Neuronal stem cell (in vitro differentiated cells): ENCODE results near the gene PBXIP1.
"Not testable (repeated sequence)": the region's sequence is repeated elsewhere in the genome, so short reads cannot be mapped to it uniquely, and the experiment has no call there.

Experiments
- DNase-seq: peaks from one replicate; pipeline ENCODE4 v3.0.0-alpha.2; 2013; ENCODE audit warnings: low spot score
- H2AFZ ChIP-seq: one replicate; pipeline ENCODE4 v1.6.1; 2013; ENCODE audit warnings: mild to moderate bottlenecking, low read length, inconsistent platforms
- H2AK5ac ChIP-seq: 2 replicates; pipeline ENCODE4 v1.6.1; 2013; ENCODE audit warnings: low read depth, mild to moderate bottlenecking, inconsistent platforms, low read length, moderate library complexity, mixed read lengths
- H2BK120ac ChIP-seq: 2 replicates; pipeline ENCODE4 v1.6.1; 2013; ENCODE audit warnings: low read depth, mild to moderate bottlenecking, inconsistent platforms, low read length, moderate library complexity, mixed read lengths
- H2BK12ac ChIP-seq: one replicate; pipeline ENCODE4 v1.6.1; 2013; ENCODE audit warnings: low read length, inconsistent platforms
- H2BK15ac ChIP-seq: 2 replicates; pipeline ENCODE4 v1.6.1; 2013; ENCODE audit warnings: mild to moderate bottlenecking, low read length, inconsistent platforms, mixed read lengths
- H2BK5ac ChIP-seq: one replicate; pipeline ENCODE4 v1.6.1; 2013; ENCODE audit warnings: inconsistent platforms, mild to moderate bottlenecking, low read length, moderate library complexity
- H3K14ac ChIP-seq: one replicate; pipeline ENCODE4 v1.6.1; 2013; ENCODE audit warnings: low read length, inconsistent platforms
- H3K18ac ChIP-seq: 2 replicates; pipeline ENCODE4 v1.6.1; 2013; ENCODE audit warnings: low read length, inconsistent platforms
- H3K23ac ChIP-seq: 2 replicates; pipeline ENCODE4 v1.6.1; 2013; ENCODE audit warnings: low read depth, mild to moderate bottlenecking, mixed read lengths, low read length, inconsistent platforms; ENCODE audit not compliant: poor library complexity
- H3K27ac ChIP-seq: replicated peaks from 3 replicates; pipeline ENCODE4 v1.5.1; 2013; ENCODE audit warnings: low read length, inconsistent platforms
- H3K27me3 ChIP-seq, 3 experiments: 2 replicates each; pipeline ENCODE4 v1.6.1; 2013; ENCODE audit warnings: low read length in 3 of 3, mild to moderate bottlenecking in 2 of 3, inconsistent platforms in 1 of 3, low read depth in 1 of 3, mixed read lengths in 1 of 3, moderate library complexity in 1 of 3; ENCODE audit not compliant: control insufficient read depth in 3 of 3, insufficient read depth in 3 of 3
- H3K36me3 ChIP-seq, 2 donors: replicated peaks in 1 of 2; 2 replicates each; pipeline ENCODE4 v1.6.1; 2013; ENCODE audit warnings: low read length in 2 of 2; ENCODE audit not compliant: control insufficient read depth in 2 of 2, insufficient read depth in 2 of 2
- H3K4ac ChIP-seq: 2 replicates; pipeline ENCODE4 v1.6.1; 2013; ENCODE audit warnings: inconsistent platforms, mild to moderate bottlenecking, low read length, moderate library complexity
- H3K4me1 ChIP-seq, 2 donors: 1 replicate in 1 of 2; 2 replicates in 1 of 2; pipeline ENCODE4 v1.6.1; 2013; ENCODE audit warnings: low read length in 2 of 2, low read depth in 1 of 2; ENCODE audit not compliant: control insufficient read depth in 2 of 2, insufficient read depth in 1 of 2
- H3K4me2 ChIP-seq: one replicate; pipeline ENCODE4 v1.6.1; 2013; ENCODE audit warnings: mild to moderate bottlenecking, low read length, inconsistent platforms; ENCODE audit not compliant: insufficient read depth, poor library complexity, severe bottlenecking
- H3K4me3 ChIP-seq, 2 donors: 2 replicates each; pipeline ENCODE4 v1.5.1; 2013; ENCODE audit warnings: low read length in 2 of 2, mild to moderate bottlenecking in 2 of 2, inconsistent platforms in 1 of 2, moderate library complexity in 1 of 2
- H3K79me1 ChIP-seq: one replicate; pipeline ENCODE4 v1.6.1; 2013; ENCODE audit warnings: low read depth, mild to moderate bottlenecking, inconsistent platforms, low read length, moderate library complexity
- H3K9ac ChIP-seq: one replicate; pipeline ENCODE4 v1.6.1; 2013; ENCODE audit warnings: mild to moderate bottlenecking, low read depth, low read length, inconsistent platforms; ENCODE audit not compliant: poor library complexity
- H3K9me3 ChIP-seq, 2 donors: replicated peaks in 1 of 2; 2 replicates each; pipeline versions ENCODE3 to v1.6.1; 2013; ENCODE audit warnings: low read length in 2 of 2, mild to moderate bottlenecking in 2 of 2, inconsistent platforms in 1 of 2, low read depth in 1 of 2, mixed read lengths in 1 of 2, moderate library complexity in 1 of 2; ENCODE audit not compliant: control insufficient read depth in 2 of 2, insufficient read depth in 1 of 2
- H4K8ac ChIP-seq: one replicate; pipeline ENCODE4 v1.6.1; 2013; ENCODE audit warnings: low read depth, mild to moderate bottlenecking, inconsistent platforms, low read length, moderate library complexity
- H4K91ac ChIP-seq: one replicate; pipeline ENCODE4 v1.6.1; 2013; ENCODE audit warnings: low read length, low read depth, mild to moderate bottlenecking, inconsistent platforms; ENCODE audit not compliant: poor library complexity
- WGBS, 2 donors: extraction: QIAGEN DNeasy Blood & Tissue Kit; methylation state at CpG; one replicate each; pipeline ENCODE4 v1.1.7; 2013; ENCODE audit warnings: missing lambda C conversion rate in 2 of 2, mixed read lengths in 1 of 2; ENCODE audit not compliant: insufficient read length in 2 of 2, insufficient replicate concordance in 1 of 2; ENCODE audit errors: extremely low coverage in 2 of 2; 5-methylcytosine and 5-hydroxymethylcytosine counted together

The PBXIP1 gene

GRCh38 chr1:154989195-154989860 is 33.4 kb upstream of the PBXIP1 start:
- Histone ChIP-seq H3K4me3 (no peak overlapping the region), H2AFZ (no peak overlapping the region), H2BK5ac (no peak overlapping the region), H3K4ac (no peak overlapping the region), H2BK15ac (no peak overlapping the region), H3K9ac (no peak overlapping the region), H3K4me2 (no peak overlapping the region), H3K27me3 (no peaks in the 10 kb centered on the region), H3K4me1 (peaks cover 6% of the 10 kb centered on the region in 2 donors), H2AK5ac (no peak overlapping the region), H3K36me3 (peaks cover 38 to 73% of the 10 kb centered on the region in 2 donors), H2BK12ac (no peak overlapping the region), H3K9me3 (no peaks in the 10 kb centered on the region), H3K18ac (no peak overlapping the region), H2BK120ac (no peak overlapping the region), H4K8ac (no peak overlapping the region), H4K91ac (no peak overlapping the region), H3K79me1 (peaks cover 7% of the 10 kb centered on the region), H3K23ac (no peak overlapping the region), H3K27ac (no peak overlapping the region), H3K14ac (no peak overlapping the region)
- WGBS, 2 donors, result no CpG with 5 or more reads among the region's 3 CpGs
- DNase-seq, result no peak

GRCh38 chr1:154988058-154988954 is 32.4 kb upstream of the PBXIP1 start:
- H3K18ac ChIP-seq, result no peak overlapping the region

GRCh38 chr1:154987326-154987725 is 31.4 kb upstream of the PBXIP1 start:
- WGBS, 2 donors, result no CpG with 5 or more reads among the region's 6 CpGs
- no peak for DNase-seq

More at GRCh38 chr1:154988058-154988954, 32.4 kb upstream of the PBXIP1 start:
- Histone ChIP-seq H3K4me2 (no peak overlapping the region), H3K9me3 (no peaks in the 10 kb centered on the region), H2BK5ac (no peak overlapping the region), H3K4ac (no peak overlapping the region), H2BK120ac (no peak overlapping the region), H3K4me3 (no peak overlapping the region), H3K14ac (no peak overlapping the region), H4K91ac (no peak overlapping the region), H2BK15ac (no peak overlapping the region), H3K4me1 (peaks cover 5 to 10% of the 10 kb centered on the region in 2 donors), H3K23ac (no peak overlapping the region), H4K8ac (no peak overlapping the region), H3K27ac (no peak overlapping the region), H2AFZ (no peak overlapping the region), H3K27me3 (no peaks in the 10 kb centered on the region), H2BK12ac (no peak overlapping the region), H3K36me3 (peaks cover 37 to 70% of the 10 kb centered on the region in 2 donors), H3K9ac (no peak overlapping the region), H2AK5ac (no peak overlapping the region), H3K79me1 (peaks cover 12% of the 10 kb centered on the region)
- no CpG with 5 or more reads among the region's 17 CpGs for WGBS, 2 donors
- DNase-seq, result no peak

GRCh38 chr1:154986736-154987135 is 30.8 kb upstream of the PBXIP1 start:
- no CpG with 5 or more reads among the region's 4 CpGs for WGBS, 2 donors
- not testable (repeated sequence) for H3K23ac ChIP-seq, H3K4me3 ChIP-seq, H3K4me1 ChIP-seq, H3K27ac ChIP-seq, H4K8ac ChIP-seq, H4K91ac ChIP-seq, DNase-seq, H3K14ac ChIP-seq, H2AK5ac ChIP-seq, H3K27me3 ChIP-seq, H2AFZ ChIP-seq, H3K9ac ChIP-seq, H2BK120ac ChIP-seq, H3K4me2 ChIP-seq, H2BK12ac ChIP-seq, H2BK5ac ChIP-seq, H3K4ac ChIP-seq, H2BK15ac ChIP-seq, H3K18ac ChIP-seq, H3K9me3 ChIP-seq
- peaks cover 12% of the 10 kb centered on the region for H3K79me1 ChIP-seq
- H3K36me3 ChIP-seq, result peaks cover 32 to 60% of the 10 kb centered on the region in 2 donors

More at GRCh38 chr1:154987326-154987725, 31.4 kb upstream of the PBXIP1 start:
- Histone ChIP-seq H3K4me2 (no peak overlapping the region), H3K36me3 (peaks cover 32 to 61% of the 10 kb centered on the region in 2 donors), H3K4ac (no peak overlapping the region), H2AFZ (no peak overlapping the region), H2BK15ac (no peak overlapping the region), H2AK5ac (no peak overlapping the region), H3K27ac (no peak overlapping the region), H4K91ac (no peak overlapping the region), H3K9me3 (no peaks in the 10 kb centered on the region), H3K4me1 (peaks cover 1 to 5% of the 10 kb centered on the region in 2 donors), H2BK5ac (no peak overlapping the region), H3K23ac (no peak overlapping the region), H3K79me1 (peaks cover 12% of the 10 kb centered on the region), H3K4me3 (no peak overlapping the region), H3K14ac (no peak overlapping the region), H2BK120ac (no peak overlapping the region), H4K8ac (no peak overlapping the region), H3K18ac (no peak overlapping the region), H3K9ac (no peak overlapping the region), H2BK12ac (no peak overlapping the region), H3K27me3 (no peaks in the 10 kb centered on the region)
